HG03060 (cell line): ENCODE measurements around the gene AHCYL2.
"Not testable (repeated sequence)": the region's sequence is repeated elsewhere in the genome, so short reads cannot be mapped to it uniquely, and the experiment has no call there.

Source experiments
- ATAC-seq: cut with Tn5 transposase; IDR thresholded peaks from one replicate; pipeline ENCODE4 v1.9.1; 2021; ENCODE audit warnings: low read depth, moderate number of reproducible peaks; ENCODE audit not compliant: unreplicated experiment

The AHCYL2 gene

DNA sequence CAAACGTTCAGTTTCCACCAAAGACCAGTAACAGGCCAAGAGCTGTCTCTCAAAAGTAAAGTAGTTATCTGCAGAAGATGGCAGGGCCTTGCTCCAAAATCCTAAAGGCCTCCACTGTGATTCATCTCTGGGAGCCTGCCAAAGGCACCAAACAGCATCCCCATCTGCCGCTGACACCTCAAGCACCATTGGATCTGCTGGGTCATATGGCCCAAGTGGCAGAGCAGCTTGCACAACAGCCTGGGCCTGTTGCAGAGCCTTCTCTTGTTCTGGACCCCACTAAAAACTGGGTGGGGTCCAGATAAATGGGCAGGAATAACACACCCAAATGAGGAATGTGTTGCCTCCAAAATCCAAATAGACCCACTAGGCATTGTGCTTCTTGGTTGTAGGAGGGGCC is 222.1 kb downstream of the AHCYL2 start:
- ATAC-seq, result not testable (repeated sequence)

DNA sequence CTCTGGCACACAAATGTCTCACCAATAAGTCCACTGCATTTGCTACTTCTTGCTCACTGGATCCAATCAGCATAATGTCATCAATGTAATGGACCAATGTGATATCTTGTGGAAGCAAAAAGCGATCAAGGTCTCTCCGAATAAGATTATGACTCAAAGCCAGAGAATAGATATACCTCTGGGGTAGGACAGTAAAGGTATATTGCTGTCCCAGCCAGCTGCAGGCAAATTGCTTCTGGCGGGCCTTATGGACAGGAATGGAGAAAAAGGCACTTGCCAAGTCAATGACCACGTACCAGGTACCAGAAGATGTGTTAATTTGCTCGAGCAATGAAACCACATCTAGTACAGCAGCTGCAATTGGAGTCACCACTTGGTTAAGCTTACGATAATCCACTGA is 222.6 kb downstream of the AHCYL2 start:
- ATAC-seq, result not testable (repeated sequence)

DNA sequence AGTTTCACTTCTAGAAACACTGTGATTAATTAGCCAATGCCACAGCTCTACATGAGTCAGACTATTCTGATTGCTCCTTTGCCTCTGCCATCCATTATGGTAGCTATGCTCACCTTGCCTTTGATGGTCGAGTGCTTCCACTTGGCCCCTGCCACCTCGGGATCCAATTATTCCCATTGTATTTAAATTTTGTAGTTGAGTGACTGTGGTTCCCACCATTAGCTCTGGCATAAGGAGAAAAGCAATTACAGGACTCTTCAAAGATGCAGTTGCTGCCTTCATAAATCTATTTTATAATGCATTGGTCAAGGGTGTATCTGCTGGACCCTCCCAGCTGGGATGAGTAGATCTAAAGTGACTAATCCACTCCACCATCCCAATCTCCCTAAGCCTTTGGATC is 223.8 kb downstream of the AHCYL2 start:
- ATAC-seq, result not testable (repeated sequence)

DNA sequence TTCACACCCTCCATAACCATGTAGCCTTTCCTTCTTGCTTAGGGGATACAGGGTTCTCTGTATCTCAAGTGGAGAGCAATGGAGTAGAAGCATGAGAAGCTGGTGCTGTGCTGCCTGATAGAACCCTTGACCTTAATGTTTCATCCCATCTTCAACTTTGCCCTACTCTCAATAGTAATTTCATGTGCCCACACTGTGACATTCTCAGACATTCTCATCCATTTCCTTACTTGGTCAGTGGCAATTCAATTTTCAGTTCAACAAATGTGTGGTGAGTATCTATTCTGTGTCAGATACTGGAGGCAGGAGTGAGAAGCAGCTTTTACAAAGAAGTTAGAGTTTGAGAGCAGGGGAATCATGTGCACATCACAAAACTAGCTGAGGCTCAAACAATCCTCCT is 225.5 kb downstream of the AHCYL2 start:
- no peak for ATAC-seq

DNA sequence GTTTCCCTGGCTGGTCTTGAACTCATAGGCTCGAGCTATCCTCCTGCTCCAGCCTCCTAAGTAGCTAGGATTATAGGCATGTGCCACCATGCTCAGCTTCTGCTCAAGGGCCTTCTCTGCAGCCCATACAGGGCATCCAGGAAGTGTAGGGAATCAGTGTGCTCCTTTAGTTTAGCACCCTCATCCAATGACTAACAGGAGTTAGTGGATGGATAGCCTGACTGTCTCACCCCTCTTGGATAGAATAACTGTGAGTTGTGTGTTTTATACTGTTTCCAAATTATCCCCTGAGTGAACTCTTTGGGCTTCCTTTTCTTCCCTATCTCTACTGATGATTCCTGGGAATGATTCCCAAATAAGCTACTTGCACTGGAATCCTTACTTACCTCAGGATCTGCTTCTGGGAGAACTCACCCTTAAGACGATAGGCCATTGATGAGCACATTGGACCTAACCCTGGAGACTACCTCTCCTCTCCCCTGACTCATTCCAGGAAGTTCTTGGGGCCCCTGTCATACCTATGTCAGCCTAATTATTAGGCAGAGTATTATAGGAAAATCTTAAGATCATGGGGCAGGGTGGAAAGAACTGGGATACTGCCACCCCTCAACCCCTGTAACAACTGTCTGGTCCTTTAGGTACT is 227.9 kb downstream of the AHCYL2 start:
- ATAC-seq, result no peak

DNA sequence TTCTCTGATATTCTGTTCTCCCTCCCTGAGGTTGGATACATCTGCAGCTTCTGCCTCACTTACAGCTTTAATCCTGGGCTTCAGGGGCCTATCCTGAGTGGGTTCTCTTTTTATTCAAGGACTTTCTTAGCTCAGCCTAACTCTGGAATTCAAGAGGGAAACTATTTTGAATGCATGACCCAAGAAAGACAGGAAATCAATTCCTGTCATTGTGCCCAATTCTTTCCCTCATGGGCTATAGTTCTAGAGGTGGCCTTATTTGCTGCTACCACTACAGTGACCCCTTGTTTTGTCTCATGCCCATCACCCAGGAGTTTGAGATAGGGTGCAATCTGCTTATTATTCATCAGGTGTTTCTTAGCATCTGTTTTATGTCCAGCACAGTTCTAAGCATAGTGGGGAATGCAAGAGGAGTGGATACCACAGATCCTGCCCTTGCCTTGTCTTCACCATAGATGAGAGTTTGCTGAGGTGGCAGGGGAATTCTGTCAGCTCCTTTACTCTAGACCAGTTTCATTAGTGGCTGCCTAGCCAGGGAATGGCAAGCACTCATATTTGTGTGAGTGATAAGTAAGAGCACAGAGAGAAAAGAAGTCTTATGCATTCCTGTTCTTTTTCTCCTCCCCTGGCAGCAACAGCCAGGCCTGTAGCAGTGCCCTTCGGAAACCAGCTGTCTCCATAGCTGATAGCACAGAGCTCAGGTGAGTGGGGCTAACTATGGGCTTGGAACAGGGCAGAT is 228.8 kb downstream of the AHCYL2 start:
- no peak for ATAC-seq

DNA sequence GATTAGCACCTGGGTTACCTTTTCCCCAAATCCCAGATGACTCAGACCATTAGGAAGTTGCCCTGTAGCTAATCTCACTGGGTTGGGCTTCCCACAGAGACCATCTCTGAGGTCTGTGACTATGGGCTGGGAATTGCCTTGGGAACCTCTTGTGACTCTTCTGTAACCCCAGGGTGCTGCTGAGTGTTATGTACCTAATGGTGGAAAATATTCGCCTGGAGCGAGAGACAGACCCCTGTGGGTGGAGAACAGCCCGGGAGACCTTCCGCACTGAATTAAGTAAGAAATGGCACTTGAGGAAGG is 229.4 kb downstream of the AHCYL2 start:
- no peak for ATAC-seq

DNA sequence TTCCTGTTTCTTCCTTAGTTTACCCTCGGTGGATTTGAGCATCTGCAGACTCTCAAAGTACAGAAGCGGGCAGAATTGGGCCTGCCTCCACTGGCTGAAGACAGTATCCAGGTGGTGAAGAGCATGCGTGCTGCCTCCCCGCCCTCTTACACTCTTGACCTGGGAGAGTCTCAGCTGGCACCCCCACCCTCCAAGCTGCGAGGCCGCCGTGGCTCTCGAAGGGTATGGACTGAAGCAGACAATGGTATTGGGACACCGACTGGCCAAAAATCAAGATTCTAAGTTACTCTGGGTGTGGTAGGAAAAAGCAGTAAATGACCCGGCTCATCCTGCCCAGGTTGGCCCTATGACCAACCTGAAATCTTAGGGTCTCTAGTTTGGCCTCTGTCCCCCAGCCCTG is 231.6 kb downstream of the AHCYL2 start:
- no peak for ATAC-seq

DNA sequence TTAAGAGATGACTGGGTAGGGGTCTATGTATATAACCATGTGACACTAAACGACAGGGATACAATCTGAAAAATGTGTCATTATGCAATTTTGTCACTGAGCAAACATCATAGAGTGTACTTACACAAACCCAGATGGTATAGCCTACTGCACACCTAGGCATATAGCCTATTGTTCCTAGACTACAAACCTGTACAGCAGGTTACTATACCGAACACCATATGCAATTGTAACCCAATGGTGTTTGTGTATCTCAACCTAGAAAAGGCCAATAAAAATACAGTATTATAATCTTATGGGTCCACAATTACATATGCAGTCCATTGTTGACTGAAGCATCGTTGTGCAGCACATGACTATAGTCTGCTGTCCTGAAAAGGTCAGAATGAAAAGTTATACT is 232.3 kb downstream of the AHCYL2 start:
- ATAC-seq, result no peak

DNA sequence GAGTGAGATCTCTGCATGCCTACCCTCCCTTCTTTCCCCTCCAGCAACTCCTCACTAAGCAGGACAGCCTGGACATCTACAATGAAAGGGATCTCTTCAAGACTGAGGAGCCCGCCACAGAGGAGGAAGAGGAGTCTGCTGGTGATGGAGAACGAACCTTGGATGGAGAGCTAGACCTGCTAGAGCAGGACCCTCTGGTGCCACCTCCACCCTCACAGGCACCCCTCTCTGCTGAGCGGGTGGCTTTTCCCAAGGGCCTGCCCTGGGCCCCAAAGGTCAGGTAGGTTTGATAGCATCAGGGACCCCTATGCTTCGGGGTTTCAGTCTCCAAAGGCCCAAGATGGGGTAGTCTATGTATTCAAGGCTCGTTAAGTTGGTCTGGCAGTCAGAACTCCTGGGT is 233.3 kb downstream of the AHCYL2 start:
- ATAC-seq, result no peak

DNA sequence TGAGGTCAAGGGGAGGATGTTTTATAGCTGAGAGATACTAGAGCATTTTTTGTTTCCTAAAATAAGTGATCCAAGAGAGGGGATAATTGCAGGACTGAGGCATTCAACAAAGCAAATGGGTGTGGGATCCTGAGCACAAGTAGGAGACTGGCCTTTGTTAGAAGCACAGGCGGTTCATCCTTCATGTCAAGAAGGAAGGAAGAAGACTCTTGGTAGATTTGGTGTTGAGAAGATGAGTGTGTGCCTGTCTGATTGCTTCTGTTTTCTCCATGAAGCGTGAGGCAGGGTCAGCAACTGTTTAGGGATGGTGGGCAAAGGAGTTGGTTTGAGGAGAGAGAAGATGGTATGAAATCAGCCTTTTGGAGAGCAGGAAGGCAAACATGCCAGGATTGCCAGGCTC is 237.0 kb downstream of the AHCYL2 start:
- no peak for ATAC-seq

DNA sequence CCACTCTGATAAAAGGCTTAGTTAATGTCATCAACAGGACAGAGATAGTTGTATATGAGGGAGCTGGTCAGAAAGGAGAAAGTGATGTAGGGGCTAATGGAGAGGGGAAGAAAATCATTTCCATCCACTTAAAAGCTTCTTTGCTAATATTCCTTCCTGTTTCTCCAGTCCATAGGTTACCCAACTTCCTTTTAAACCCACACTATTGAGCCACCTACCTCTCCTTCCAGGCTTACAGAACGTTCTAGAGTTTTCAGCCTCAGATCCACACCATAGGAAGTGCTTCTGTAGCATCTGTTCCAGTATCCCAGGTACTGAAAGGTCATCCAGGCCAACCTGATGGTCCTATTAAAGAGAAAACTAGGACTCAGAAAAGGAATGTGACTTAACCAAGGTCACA is 237.6 kb downstream of the AHCYL2 start:
- ATAC-seq, result no peak

DNA sequence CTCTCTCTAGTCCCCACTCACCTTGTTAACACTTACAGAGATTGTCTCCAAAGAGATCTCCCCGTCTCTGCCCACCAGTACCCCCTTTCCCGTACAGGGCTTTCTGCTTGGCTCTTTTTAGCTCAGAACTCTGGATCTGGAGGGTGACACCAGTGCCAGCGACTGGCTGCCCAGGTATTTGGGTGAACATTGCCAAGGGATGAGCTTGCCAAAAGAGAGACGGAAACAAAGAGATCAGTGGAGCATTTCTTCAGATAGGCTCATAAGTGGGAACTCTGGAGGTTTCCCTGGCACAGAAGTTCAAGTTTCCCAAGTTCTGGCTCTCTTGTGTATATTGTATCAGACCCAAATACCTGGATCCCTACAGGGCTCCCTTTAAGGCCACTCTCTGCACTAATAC is 239.4 kb downstream of the AHCYL2 start:
- no peak for ATAC-seq

DNA sequence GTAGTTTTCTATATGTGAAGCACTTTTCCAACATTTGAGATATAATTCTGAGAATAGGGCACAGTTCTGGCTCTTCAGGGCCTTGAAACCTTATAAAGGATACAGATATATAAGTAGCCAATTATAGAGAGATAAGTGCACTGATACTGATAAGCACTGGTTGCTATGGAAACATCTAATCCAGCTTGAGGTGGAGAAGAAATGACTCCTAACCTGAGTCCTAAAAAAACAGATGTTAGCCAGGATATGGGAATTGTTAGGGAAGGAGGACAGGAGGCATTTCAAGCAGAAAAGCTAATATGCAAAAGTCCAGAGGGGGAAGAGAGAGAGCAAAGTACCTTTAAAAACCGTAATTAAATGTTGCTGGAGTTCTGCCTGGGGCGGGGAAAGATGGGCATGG is 240.2 kb downstream of the AHCYL2 start:
- no peak for ATAC-seq

DNA sequence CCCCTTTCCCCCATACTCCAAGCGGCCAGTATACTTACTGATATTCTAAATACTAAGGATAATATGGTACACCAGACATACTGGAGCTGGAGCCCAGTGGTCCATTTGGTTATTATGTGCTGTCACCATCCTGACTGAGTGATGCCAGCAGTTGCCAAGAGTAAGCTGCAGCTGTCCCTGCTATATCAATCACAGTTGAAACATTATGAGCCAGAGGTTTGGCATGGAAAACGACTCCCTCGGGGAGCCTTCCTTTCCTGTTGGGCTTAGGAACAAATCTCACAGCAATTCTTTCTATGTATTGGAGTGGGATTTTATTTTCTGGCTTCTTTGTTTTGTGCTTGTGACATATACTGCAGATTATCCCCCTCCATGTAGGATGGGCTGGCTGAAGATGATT is 242.0 kb downstream of the AHCYL2 start:
- ATAC-seq, result no peak

DNA sequence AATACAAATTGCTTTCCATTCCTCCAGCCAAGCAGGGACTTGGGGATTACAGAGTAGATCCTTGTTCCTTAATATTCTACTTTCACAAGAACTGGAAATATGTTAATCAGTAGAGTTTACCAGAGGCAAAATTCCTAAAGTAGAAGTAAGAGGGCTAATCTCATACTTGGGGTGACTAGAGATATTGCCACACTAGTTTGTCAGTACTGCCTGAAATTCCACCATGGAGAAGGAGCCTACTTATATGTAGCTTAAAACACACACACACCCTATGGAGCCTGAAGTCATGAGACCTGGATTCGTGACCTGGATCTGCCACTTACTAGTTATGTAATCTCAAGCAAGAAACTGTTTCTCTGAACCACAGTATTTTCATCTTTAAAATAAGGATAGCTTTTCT is 243.3 kb downstream of the AHCYL2 start:
- no peak for ATAC-seq

DNA sequence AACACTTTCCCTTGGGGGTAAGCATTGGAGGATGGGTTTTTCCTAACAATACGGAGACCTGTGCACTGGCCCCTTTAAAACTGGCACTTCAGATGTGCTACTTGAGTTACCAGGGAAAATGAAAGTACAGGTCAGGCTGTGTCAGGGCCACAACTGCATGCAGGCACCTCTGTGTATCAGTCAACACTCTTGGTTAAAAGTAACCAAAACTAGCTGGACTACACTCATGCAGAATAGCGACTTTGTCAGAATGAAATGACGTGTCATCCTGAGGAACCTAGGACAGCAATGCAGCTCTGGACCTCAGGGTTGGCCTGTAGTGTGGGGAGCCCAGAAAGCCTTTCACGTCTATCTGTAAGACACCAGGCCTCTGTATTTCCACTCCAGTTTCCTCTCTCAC is 243.7 kb downstream of the AHCYL2 start:
- ATAC-seq, result no peak

DNA sequence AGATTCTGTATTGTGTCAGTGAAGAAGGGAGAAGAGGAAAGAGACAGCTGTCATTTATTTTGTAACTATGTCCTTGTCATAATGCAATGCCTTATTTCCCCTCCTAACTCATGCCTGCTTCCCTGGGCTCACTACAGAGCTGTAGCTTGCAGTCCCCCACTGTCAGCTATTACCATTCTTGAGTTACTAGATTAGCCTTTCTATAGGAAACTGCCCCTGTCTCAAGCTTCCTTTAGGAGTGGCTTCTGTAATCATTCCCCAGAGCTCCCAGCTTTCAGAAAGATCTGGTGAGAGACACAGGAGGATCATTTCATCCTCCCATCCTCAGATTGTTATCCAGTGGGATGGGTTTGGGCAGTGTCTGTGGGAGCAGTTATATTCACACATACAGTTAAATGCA is 245.1 kb downstream of the AHCYL2 start:
- ATAC-seq, result no peak

DNA sequence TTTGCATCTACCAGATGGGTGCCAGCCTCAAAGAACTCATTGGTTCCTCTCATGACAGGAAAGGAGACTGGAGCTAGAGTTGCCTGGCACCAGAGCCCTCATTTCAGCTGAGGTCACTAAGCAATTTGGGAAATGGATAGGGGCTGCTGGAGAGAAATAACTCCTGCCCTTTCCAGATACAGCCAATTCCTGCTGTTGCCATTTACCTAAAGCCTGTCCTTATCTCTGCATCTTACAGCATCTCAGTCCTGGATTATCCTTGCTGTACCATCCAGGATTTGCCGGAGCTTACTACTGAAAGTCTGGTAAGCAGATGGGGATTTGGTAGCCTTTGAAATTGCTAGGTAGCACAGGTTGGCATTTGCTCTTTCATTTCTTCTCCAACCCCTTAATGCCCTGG is 245.6 kb downstream of the AHCYL2 start:
- ATAC-seq, result no peak

DNA sequence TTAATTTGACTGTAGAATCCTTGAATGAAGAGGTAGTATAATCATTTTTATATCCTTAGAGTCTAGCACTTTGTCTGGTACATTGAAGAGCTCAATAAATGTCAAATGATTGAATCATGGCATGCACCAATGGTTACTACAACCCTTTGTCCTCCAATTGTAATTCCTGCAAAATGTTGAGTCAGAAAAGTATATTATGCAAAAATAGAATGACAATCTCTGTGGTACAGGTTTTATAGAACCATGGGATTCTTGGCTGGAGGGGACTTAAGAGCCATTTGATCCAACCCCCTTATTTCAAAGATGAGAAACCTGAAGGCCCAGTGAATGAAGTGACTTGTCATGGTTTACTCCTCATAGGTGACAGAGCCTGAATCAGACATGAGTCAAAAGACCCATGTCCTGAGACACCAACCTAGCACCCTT is 246.6 kb downstream of the AHCYL2 start:
- no peak for ATAC-seq

DNA sequence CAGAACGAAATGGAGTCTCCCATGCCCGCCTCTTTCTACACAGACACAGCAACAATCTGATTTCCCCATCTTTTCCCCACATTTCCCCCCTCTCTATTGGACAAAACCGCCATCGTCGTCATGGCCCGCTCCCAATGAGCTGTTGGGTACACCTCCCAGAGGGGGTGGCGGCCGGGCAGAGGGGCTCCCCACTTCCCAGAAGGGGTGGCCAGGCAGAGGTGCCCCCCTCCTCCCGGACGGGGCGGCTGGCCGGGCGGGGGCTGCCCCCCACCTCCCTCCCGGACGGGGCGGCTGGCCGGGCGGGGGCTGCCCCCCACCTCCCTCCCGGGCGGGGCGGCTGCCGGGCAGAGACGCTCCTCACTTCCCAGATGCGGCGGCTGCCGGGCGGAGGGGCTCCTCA is 251.1 kb downstream of the AHCYL2 start:
- not testable (repeated sequence) for ATAC-seq

DNA sequence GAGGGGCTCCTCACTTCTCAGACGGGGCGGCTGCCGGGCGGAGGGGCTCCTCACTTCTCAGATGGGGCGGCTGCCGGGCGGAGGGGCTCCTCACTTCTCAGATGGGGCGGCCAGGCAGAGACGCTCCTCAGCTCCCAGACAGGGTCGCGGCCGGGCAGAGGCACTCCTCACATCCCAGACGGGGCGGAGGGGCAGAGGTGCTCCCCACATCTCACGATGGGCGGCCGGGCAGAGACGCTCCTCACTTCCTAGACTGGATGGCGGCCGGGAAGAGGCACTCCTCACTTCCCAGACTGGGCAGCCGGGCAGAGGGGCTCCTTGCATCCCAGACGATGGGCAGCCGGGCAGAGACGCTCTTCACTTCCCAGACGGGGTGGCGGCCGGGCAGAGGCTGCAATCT is 251.6 kb downstream of the AHCYL2 start:
- ATAC-seq, result not testable (repeated sequence)
